Peyer's patch (tissue), 4 donors: ENCODE results near the gene PPP2R3A. TPM values are rescaled to one million over a fixed set of nuclear protein-coding genes. Genes with fewer than 3 reads are reported as not detected.
"Not testable (repeated sequence)": the region's sequence is repeated elsewhere in the genome, so short reads cannot be mapped to it uniquely, and the experiment has no call there.

Experiments
- DNase-seq, 3 donors: peaks; one replicate each; pipeline ENCODE4 v3.0.0-alpha.2; 2017 to 2019
- H3K27ac ChIP-seq, 4 donors: fragments of 200-600 bp; sonication (generic); one replicate each; pipeline ENCODE4 v1.5.1; 2016 to 2019
- H3K27me3 ChIP-seq, 2 donors: fragments of 200-600 bp; sonication (generic); one replicate each; pipeline ENCODE4 v1.5.1; 2019
- H3K36me3 ChIP-seq, 3 donors: fragments of 200-600 bp; sonication (generic); one replicate each; pipeline ENCODE4 v1.5.1; 2016 to 2019
- H3K4me1 ChIP-seq, 4 donors: fragments of 200-600 bp; sonication (generic); one replicate each; pipeline ENCODE4 v1.5.1; 2016 to 2019
- H3K4me3 ChIP-seq, 4 donors: fragments of 200-600 bp; sonication (generic); 1 replicate in 3 of 4; 2 replicates in 1 of 4; pipeline ENCODE4 v1.5.1; 2016 to 2019; ENCODE audit warnings: mild to moderate bottlenecking in 1 of 4
- H3K9me3 ChIP-seq, 4 donors: fragments of 200-600 bp; sonication (generic); one replicate each; pipeline ENCODE4 v1.5.1; 2016 to 2019; ENCODE audit warnings: mild to moderate bottlenecking in 1 of 4
- CTCF ChIP-seq, 6 experiments: fragments of 450-650 bp in 4 of 6; fragments of 200-600 bp in 2 of 6; sonication (generic) in 1 of 6; IDR thresholded peaks; one replicate each; pipeline ENCODE4 v1.5.1; 2017 to 2019; ENCODE audit warnings: antibody characterized with exemption in 6 of 6, mild to moderate bottlenecking in 3 of 6, moderate library complexity in 1 of 6
- POLR2A ChIP-seq, 2 donors: fragments of 450-650 bp; IDR thresholded peaks; one replicate each; pipeline ENCODE4 v1.5.1; 2017; ENCODE audit warnings: antibody characterized with exemption in 2 of 2, mild to moderate bottlenecking in 2 of 2, moderate library complexity in 2 of 2
- total RNA-seq, 4 donors: library from RNA; depleted of rRNA; stranded (reverse); fragments of >200 nt; gene quantifications; one replicate each; pipeline ENCODE4 v1.1.0, GENCODE V29; 2016

Gene PPP2R3A
- total RNA-seq, 4 donors from 2014 or later: 6.6 to 27.1 (median 21.9) TPM

GRCh38 chr3:136141891-136142290 lies 176.4 kb downstream of the PPP2R3A start:
- Histone ChIP-seq H3K27me3 (no peaks in the 10 kb centered on the region), H3K27ac (no peak overlapping the region), H3K4me1 (no peaks in the 10 kb centered on the region), H3K9me3 (no peaks in the 10 kb centered on the region), H3K36me3 (peaks cover 0 to 13% (median 0%) of the 10 kb centered on the region in 3 donors), H3K4me3 (no peak overlapping the region)
- TF ChIP-seq POLR2A (IDR thresholded peaks at IDR 0.05) (no peak), CTCF (IDR thresholded peaks at IDR 0.05) (no peak)
- no peak for DNase-seq

- H3K27ac ChIP-seq: no peak overlapping the region
- H3K36me3 ChIP-seq: peaks cover 0 to 13% (median 0%) of the 10 kb centered on the region in 3 donors
- no peak for DNase-seq
- no peak overlapping the region for H3K4me3 ChIP-seq
- H3K9me3 ChIP-seq: no peaks in the 10 kb centered on the region
- H3K27me3 ChIP-seq: no peaks in the 10 kb centered on the region
- TF ChIP-seq POLR2A (IDR thresholded peaks at IDR 0.05): no peak
- TF ChIP-seq CTCF (IDR thresholded peaks at IDR 0.05): no peak
- H3K4me1 ChIP-seq: no peaks in the 10 kb centered on the region
These were observed 177.1 kb downstream of the PPP2R3A start for GRCh38 chr3:136142592-136142991.

GRCh38 chr3:136144397-136144796 lies 178.9 kb downstream of the PPP2R3A start:
- not testable (repeated sequence) for H3K9me3 ChIP-seq, H3K27ac ChIP-seq, H3K4me3 ChIP-seq, H3K4me1 ChIP-seq, DNase-seq, H3K27me3 ChIP-seq
- peaks cover 0 to 18% (median 0%) of the 10 kb centered on the region in 3 donors for H3K36me3 ChIP-seq

- no peak for DNase-seq
- TF ChIP-seq CTCF (IDR thresholded peaks at IDR 0.05): no peak
- no peak for TF ChIP-seq POLR2A (IDR thresholded peaks at IDR 0.05)
These were observed 181.6 kb downstream of the PPP2R3A start for GRCh38 chr3:136146981-136147729.

GRCh38 chr3:136149667-136150066 lies 184.1 kb downstream of the PPP2R3A start:
- no peak overlapping the region for H3K27ac ChIP-seq
- TF ChIP-seq POLR2A (IDR thresholded peaks at IDR 0.05) (no peak), CTCF (IDR thresholded peaks at IDR 0.05) (no peak)

More at GRCh38 chr3:136146981-136147729, 181.6 kb downstream of the PPP2R3A start:
- H3K4me1 ChIP-seq: peaks cover 0 to 9% (median 0%) of the 10 kb centered on the region in 4 donors
- peaks cover 0 to 32% (median 0%) of the 10 kb centered on the region in 3 donors for H3K36me3 ChIP-seq
- H3K9me3 ChIP-seq: no peaks in the 10 kb centered on the region
- H3K27ac ChIP-seq: no peak overlapping the region
- no peaks in the 10 kb centered on the region for H3K27me3 ChIP-seq
- no peak overlapping the region for H3K4me3 ChIP-seq

GRCh38 chr3:136151219-136151618 lies 185.7 kb downstream of the PPP2R3A start:
- Histone ChIP-seq H3K4me3 (no peak overlapping the region), H3K4me1 (peaks cover 0 to 9% (median 0%) of the 10 kb centered on the region in 4 donors), H3K36me3 (peaks cover 0 to 23% (median 0%) of the 10 kb centered on the region in 3 donors), H3K9me3 (no peaks in the 10 kb centered on the region), H3K27ac (no peak overlapping the region), H3K27me3 (no peaks in the 10 kb centered on the region)
- TF ChIP-seq CTCF (IDR thresholded peaks at IDR 0.05) (no peak), POLR2A (IDR thresholded peaks at IDR 0.05) (no peak)
- DNase-seq: no peak

More at GRCh38 chr3:136149667-136150066, 184.1 kb downstream of the PPP2R3A start:
- no peak for DNase-seq
- no peak overlapping the region for H3K4me3 ChIP-seq
- no peaks in the 10 kb centered on the region for H3K27me3 ChIP-seq
- peaks cover 0 to 34% (median 0%) of the 10 kb centered on the region in 3 donors for H3K36me3 ChIP-seq
- peaks cover 0 to 9% (median 0%) of the 10 kb centered on the region in 4 donors for H3K4me1 ChIP-seq
- H3K9me3 ChIP-seq: no peaks in the 10 kb centered on the region
